PC-3 (cell line): ENCODE data around the gene RAC3. TPM values are rescaled to one million over a fixed set of nuclear protein-coding genes. Genes with fewer than 3 reads are reported as not detected.

Experiments
- ATAC-seq: fragments of 200-7000 bp; cut with Tn5 transposase; 2 replicates; pipeline ENCODE4 v1.9.1; 2020; ENCODE audit warnings: mild to moderate bottlenecking, moderate library complexity
- BruUV-seq: library from RNA; stranded (reverse); fragments of 400-500 nt; replicated peaks from 2 replicates; lab custom pipeline; 2021; lab: Mats Ljungman, UMichigan
- CTCF ChIA-PET: fragments of 300-600 bp; sonication (Branson Sonifier 250); formaldehyde crosslinking; loops from one replicate; lab custom pipeline; 2022; ENCODE audit warnings: antibody characterized with exemption; lab: Charles Lee
- POLR2A ChIA-PET: fragments of 300-600 bp; sonication (Branson Sonifier 250); formaldehyde crosslinking; loops from one replicate; lab custom pipeline; 2022; ENCODE audit warnings: antibody characterized with exemption; ENCODE audit not compliant: unreplicated experiment; lab: Charles Lee
- DNase-seq: peaks from one replicate; pipeline ENCODE4 v3.0.0-alpha.2; 2015
- H2AFZ ChIP-seq: fragments of 300-600 bp; sonication (generic); 2 replicates; pipeline ENCODE4 v1.6.0; 2016; ENCODE audit warnings: antibody characterized with exemption, low read length
- H3F3A ChIP-seq: fragments of 300-600 bp; sonication (generic); one replicate; pipeline ENCODE4 v1.6.0; 2017; ENCODE audit warnings: antibody characterized with exemption, low read length, control low read depth, mild to moderate bottlenecking; ENCODE audit not compliant: unreplicated experiment
- H3K27ac ChIP-seq: fragments of 300-600 bp; sonication (generic); 2 replicates; pipeline ENCODE4 v1.5.1; 2016; ENCODE audit warnings: mild to moderate bottlenecking, low read length
- H3K27me3 ChIP-seq: fragments of 300-600 bp; sonication (generic); 2 replicates; pipeline ENCODE4 v1.6.1; 2016; ENCODE audit warnings: low read length, mixed read lengths
- H3K36me3 ChIP-seq: fragments of 300-600 bp; sonication (generic); 2 replicates; pipeline ENCODE4 v1.6.1; 2016; ENCODE audit warnings: low read depth, mixed run types, low read length, mixed read lengths
- H3K4me1 ChIP-seq: fragments of 300-600 bp; sonication (generic); 2 replicates; pipeline ENCODE4 v1.5.1; 2016; ENCODE audit warnings: low read length; ENCODE audit not compliant: insufficient read depth
- H3K4me2 ChIP-seq: fragments of 300-600 bp; sonication (generic); 2 replicates; pipeline ENCODE4 v1.6.0; 2016; ENCODE audit warnings: low read length
- H3K4me3 ChIP-seq: fragments of 300-600 bp; sonication (generic); 2 replicates; pipeline ENCODE4 v1.5.1; 2016; ENCODE audit warnings: mild to moderate bottlenecking, low read length, mixed read lengths
- H3K79me2 ChIP-seq: fragments of 300-600 bp; sonication (generic); 2 replicates; pipeline ENCODE4 v1.6.1; 2017; ENCODE audit warnings: low read length, mixed read lengths
- H3K9ac ChIP-seq: fragments of 300-600 bp; sonication (generic); 2 replicates; pipeline ENCODE4 v1.6.0; 2016; ENCODE audit warnings: mild to moderate bottlenecking, low read length
- H3K9me2 ChIP-seq: fragments of 300-600 bp; sonication (generic); replicated peaks from 2 replicates; pipeline ENCODE4 v1.6.1; 2016; ENCODE audit warnings: mixed run types, low read length, mixed read lengths
- H3K9me3 ChIP-seq: fragments of 300-600 bp; sonication (generic); 2 replicates; pipeline ENCODE4 v1.6.1; 2016; ENCODE audit warnings: low read length, mixed read lengths
- H4K20me1 ChIP-seq: fragments of 300-600 bp; sonication (generic); 2 replicates; pipeline ENCODE4 v1.6.1; 2016; ENCODE audit warnings: low read length, mixed read lengths
- EZH2 ChIP-seq: fragments of 300-600 bp; sonication (generic); IDR thresholded peaks from one replicate; pipeline ENCODE4 v1.6.1; 2017; ENCODE audit warnings: antibody characterized with exemption, mild to moderate bottlenecking, low read length; ENCODE audit not compliant: unreplicated experiment
- EZH2phosphoT487 ChIP-seq: fragments of 300-600 bp; sonication (generic); IDR thresholded peaks from 2 replicates; pipeline ENCODE4 v1.6.1; 2018; ENCODE audit warnings: mild to moderate bottlenecking, antibody characterized with exemption, low read length, borderline replicate concordance
- intact Hi-C: fragments of 100-400 bp; cut with micrococcal nuclease; formaldehyde crosslinking; loops from 2 replicates; pipeline ENCODE4 v1.9.0; 2023
- total RNA-seq: library from RNA; depleted of rRNA; stranded (reverse); fragments of >200 nt; gene quantifications from 2 replicates; pipeline ENCODE4 v1.2.3, GENCODE V29; 2014
- TF ChIP-seq, protein P1 (sequence below): fragments of 300-600 bp; sonication (generic); conservative IDR thresholded peaks from 2 replicates; pipeline ENCODE4 v1.5.1; 2017; ENCODE audit warnings: antibody characterized with exemption, low read depth, mild to moderate bottlenecking, low read length

The RAC3 gene
- total RNA-seq, 1 experiment from 2014 or later: 52.2 TPM

DNA sequence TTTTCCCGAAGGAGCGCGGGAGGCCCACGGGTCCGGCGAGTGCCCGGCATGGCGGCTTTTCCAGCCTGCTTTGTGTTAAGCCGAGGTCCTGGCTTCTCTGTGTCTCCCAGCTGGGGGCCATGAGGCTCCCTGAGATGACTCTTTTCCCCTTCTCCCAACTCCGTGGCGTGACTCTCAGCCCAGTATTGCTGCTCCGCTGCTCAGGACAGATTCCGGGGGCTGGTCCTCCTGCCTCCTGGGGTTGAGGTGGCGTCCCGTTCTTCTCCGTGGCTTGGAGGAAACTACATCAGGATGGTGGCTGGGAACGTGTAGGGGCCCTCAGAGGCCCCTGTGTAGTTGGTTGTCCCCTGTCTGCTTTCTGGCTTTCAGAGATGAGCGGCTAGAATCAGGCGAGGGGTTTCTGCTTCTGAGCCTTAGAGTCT lies 21.2 kb downstream of the RAC3 start:
- Histone ChIP-seq H3K79me2 (peaks cover 28% of the 10 kb centered on the region), H3K27ac (no peak overlapping the region), H3K9me3 (no peaks in the 10 kb centered on the region), H3K27me3 (no peaks in the 10 kb centered on the region), H2AFZ (no peak overlapping the region), H3K4me2 (peak overlapping the region; percentile 99), H3F3A (no peaks in the 10 kb centered on the region), H3K36me3 (peaks cover 16% of the 10 kb centered on the region), H3K4me3 (peak overlapping the region; percentile 100), H4K20me1 (no peaks in the 10 kb centered on the region), H3K9ac (peak overlapping the region; percentile 92), H3K9me2 (no peaks in the 10 kb centered on the region), H3K4me1 (peaks cover 8% of the 10 kb centered on the region; the same call in 1 of the 2 replicates)
- ATAC-seq (peak; percentile 3; the same call in 1 of the 2 replicates), DNase-seq (no peak)
- intact Hi-C loops: no loop called here
- ChIA-PET POLR2A (interaction anchor here (0.7 to 1.0 kb wide), 2 partner anchors 12 to 15 kb away, joined by 3 to 5 read pairs; partner anchors contain the start of gene DCXR), CTCF (interaction anchor here (0.7 kb wide), 1 partner anchor 93 kb away, joined by 3 read pairs; no protein-coding TSS in a partner anchor)
- no TSS peak for BruUV-seq
- TF ChIP-seq, protein P1, sequence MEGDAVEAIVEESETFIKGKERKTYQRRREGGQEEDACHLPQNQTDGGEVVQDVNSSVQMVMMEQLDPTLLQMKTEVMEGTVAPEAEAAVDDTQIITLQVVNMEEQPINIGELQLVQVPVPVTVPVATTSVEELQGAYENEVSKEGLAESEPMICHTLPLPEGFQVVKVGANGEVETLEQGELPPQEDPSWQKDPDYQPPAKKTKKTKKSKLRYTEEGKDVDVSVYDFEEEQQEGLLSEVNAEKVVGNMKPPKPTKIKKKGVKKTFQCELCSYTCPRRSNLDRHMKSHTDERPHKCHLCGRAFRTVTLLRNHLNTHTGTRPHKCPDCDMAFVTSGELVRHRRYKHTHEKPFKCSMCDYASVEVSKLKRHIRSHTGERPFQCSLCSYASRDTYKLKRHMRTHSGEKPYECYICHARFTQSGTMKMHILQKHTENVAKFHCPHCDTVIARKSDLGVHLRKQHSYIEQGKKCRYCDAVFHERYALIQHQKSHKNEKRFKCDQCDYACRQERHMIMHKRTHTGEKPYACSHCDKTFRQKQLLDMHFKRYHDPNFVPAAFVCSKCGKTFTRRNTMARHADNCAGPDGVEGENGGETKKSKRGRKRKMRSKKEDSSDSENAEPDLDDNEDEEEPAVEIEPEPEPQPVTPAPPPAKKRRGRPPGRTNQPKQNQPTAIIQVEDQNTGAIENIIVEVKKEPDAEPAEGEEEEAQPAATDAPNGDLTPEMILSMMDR: no peak
- no peak for TF ChIP-seq EZH2
- no peak for TF ChIP-seq EZH2phosphoT487

GRCh38 chr17:82053130-82053529 lies 21.7 kb downstream of the RAC3 start:
- H4K20me1 ChIP-seq: no peaks in the 10 kb centered on the region
- H3K79me2 ChIP-seq: peaks cover 28% of the 10 kb centered on the region
- H2AFZ ChIP-seq: no peak overlapping the region
- H3K9ac ChIP-seq: peak overlapping the region; percentile 92; the same call in 1 of the 2 replicates
- peaks cover 8% of the 10 kb centered on the region; the same call in 1 of the 2 replicates for H3K4me1 ChIP-seq
- H3K27ac ChIP-seq: no peak overlapping the region
- ChIA-PET CTCF (interaction anchor here (0.7 kb wide), 1 partner anchor 94 kb away, joined by 3 read pairs; no protein-coding TSS in a partner anchor), POLR2A (no interaction called here)
- intact Hi-C loops: no loop called here
- BruUV-seq: TSS peak; percentile 22
- no peak for TF ChIP-seq EZH2phosphoT487
- TF ChIP-seq, protein P1: no peak
- no peak for TF ChIP-seq EZH2
- peak overlapping the region; percentile 100 for H3K4me3 ChIP-seq
- H3F3A ChIP-seq: no peaks in the 10 kb centered on the region
- no peaks in the 10 kb centered on the region for H3K27me3 ChIP-seq
- ATAC-seq (no peak), DNase-seq (no peak)
- peaks cover 21% of the 10 kb centered on the region for H3K36me3 ChIP-seq
- no peaks in the 10 kb centered on the region for H3K9me2 ChIP-seq
- H3K4me2 ChIP-seq: peak overlapping the region; percentile 99
- no peaks in the 10 kb centered on the region for H3K9me3 ChIP-seq

GRCh38 chr17:82053556-82054263 lies 22.2 kb downstream of the RAC3 start:
- no peaks in the 10 kb centered on the region for H4K20me1 ChIP-seq
- no peaks in the 10 kb centered on the region for H3F3A ChIP-seq
- peaks cover 28% of the 10 kb centered on the region for H3K79me2 ChIP-seq
- no peak for DNase-seq
- no peaks in the 10 kb centered on the region for H3K9me2 ChIP-seq
- no peak overlapping the region; the same call in 1 of the 2 replicates for H3K4me3 ChIP-seq
- CTCF ChIA-PET: no interaction called here
- intact Hi-C loops: no loop called here
- no peaks in the 10 kb centered on the region for H3K9me3 ChIP-seq
- peaks cover 8% of the 10 kb centered on the region; the same call in 1 of the 2 replicates for H3K4me1 ChIP-seq
- no peak overlapping the region for H2AFZ ChIP-seq
- no TSS peak for BruUV-seq
- POLR2A ChIA-PET: no interaction called here
- no peak for ATAC-seq
- TF ChIP-seq EZH2 (no peak), EZH2phosphoT487 (no peak)
- TF ChIP-seq, protein P1: no peak
- peak overlapping the region; percentile 99 for H3K4me2 ChIP-seq
- H3K9ac ChIP-seq: no peak overlapping the region
- H3K27ac ChIP-seq: no peak overlapping the region
- no peaks in the 10 kb centered on the region for H3K27me3 ChIP-seq
- H3K36me3 ChIP-seq: peaks cover 26% of the 10 kb centered on the region
